GM18951 (cell line): Measurements from ENCODE around the gene LGI4.

Source experiments
- POLR2A ChIP-seq: IDR thresholded peaks from 4 replicates; pipeline ENCODE4 v1.6.1; 2011; ENCODE audit warnings: mild to moderate bottlenecking; ENCODE audit not compliant: insufficient read length, insufficient read depth; ENCODE audit errors: extremely low read depth
- in situ Hi-C: fragments of 300-500 bp; cut with MboI; formaldehyde crosslinking; loops from one replicate; pipeline ENCODE4 v1.12.0; 2022; ENCODE audit warnings: low sequenced_read_pairs, mixed read lengths, inconsistent platforms; ENCODE audit not compliant: unreplicated experiment

LGI4 gene

DNA sequence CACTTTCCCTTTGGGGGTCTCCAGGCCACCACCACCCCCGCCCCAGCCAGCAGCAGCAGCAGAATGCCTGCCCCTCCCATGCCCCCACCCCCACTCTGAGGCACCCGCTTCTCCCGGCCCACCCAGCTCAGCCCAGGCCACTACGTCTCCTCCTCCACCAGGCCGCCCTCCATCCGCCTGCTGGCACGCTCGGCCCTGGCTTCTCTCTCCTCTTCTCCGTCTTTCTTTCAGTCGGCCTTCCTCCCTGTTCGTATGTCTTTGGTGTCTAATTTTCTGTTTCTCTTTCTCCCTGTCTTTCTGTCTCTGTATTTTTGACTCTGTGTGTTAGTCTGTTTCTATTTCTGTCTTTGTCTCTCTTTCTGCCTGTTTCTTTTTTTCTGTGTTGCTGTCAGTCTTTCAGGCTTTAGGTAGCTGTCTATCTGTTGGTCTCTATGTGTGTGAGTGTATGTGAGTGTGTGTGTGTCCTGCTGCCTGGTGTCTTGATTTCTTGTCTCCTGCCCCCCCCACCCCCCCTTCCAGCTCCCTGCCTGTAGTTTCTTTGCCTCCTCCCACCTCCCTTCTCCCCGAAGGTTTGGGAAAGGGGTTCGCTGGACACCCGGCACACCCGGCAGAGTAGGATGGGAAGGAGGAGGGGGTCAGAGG, at the start of gene LGI4:
LGI4 (minus strand) TSS at position 459 of the 642 bp plus-strand sequence; CDS start at position 80, 379 bp downstream.
- TF ChIP-seq POLR2A: no peak
- in situ Hi-C loops: no loop called here

DNA sequence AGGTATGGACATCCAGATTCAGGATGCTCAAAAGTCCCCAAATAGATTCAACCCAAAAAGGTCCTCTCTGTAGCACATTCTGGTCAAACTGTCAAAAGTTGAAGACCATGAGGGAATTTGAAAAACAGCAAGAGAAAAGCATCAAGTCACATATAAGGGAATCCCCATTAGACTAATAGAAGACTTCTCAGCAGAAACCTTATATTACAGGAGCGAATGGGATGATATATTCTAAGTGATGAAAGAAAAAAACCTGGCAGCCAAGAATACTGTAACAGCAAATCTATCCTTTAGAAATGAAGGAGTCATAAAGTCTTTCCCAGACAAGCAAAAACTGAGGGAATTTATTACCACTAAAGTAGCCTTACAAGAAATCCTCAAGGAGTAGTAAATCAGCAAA, 49.4 kb upstream of the LGI4 start:
- no peak for TF ChIP-seq POLR2A

GRCh38 chr19:35181387-35181786, 46.5 kb upstream of the LGI4 start:
- TF ChIP-seq POLR2A: no peak
- in situ Hi-C loops: no loop called here

More for the DNA sequence above, 49.4 kb upstream of the LGI4 start:
- in situ Hi-C loops: no loop called here

GRCh38 chr19:35179830-35180229, 45.0 kb upstream of the LGI4 start:
- in situ Hi-C loops: no loop called here
- no peak for TF ChIP-seq POLR2A

- TF ChIP-seq POLR2A: no peak
- in situ Hi-C loops: no loop called here
Measured at GRCh38 chr19:35178701-35179100, 43.8 kb upstream of the LGI4 start.

- in situ Hi-C loops: no loop called here
- TF ChIP-seq POLR2A: no peak
Measured at GRCh38 chr19:35177377-35178274, 42.8 kb upstream of the LGI4 start.

GRCh38 chr19:35176181-35176570, 41.3 kb upstream of the LGI4 start:
- no peak for TF ChIP-seq POLR2A
- in situ Hi-C loops: no loop called here

DNA sequence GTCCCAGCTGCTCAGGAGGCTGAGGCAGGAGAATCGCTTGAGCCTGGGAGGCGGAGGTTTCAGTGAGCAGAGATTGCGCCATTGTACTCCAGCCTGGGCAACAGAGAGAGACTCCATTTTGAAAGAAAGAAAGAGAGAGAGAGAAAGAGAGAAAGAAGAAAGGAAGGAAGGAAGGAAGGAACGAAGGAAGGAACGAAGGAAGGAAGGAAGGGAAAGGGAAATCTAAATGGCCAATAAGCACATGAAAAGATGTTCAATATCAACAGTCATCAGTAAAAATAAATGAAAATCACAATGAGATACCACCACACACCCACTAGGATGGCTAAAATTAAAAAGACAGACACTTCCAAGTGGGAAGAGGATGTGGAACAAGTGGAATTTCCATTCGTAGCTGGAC, 39.4 kb upstream of the LGI4 start:
- TF ChIP-seq POLR2A: no peak
- in situ Hi-C loops: no loop called here

DNA sequence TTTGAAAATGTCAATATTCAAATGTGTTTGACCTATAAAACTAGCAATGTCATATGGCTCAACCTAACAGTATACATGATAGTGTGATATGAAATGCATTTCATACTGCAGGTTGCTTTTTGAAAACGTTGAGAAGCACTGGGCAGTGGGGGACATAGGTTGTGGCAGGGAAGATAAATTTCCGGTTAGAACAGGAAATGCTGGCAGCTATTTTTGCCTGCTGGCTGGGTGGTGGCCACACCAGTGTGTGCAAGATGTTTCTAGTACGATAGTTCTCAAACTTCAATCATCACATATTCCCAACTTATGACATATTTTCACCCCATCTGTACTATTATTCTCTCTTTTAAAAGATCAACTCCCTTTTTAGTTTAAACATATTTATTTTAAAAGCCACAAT, 36.9 kb upstream of the LGI4 start:
- in situ Hi-C loops: no loop called here
- TF ChIP-seq POLR2A: no peak

DNA sequence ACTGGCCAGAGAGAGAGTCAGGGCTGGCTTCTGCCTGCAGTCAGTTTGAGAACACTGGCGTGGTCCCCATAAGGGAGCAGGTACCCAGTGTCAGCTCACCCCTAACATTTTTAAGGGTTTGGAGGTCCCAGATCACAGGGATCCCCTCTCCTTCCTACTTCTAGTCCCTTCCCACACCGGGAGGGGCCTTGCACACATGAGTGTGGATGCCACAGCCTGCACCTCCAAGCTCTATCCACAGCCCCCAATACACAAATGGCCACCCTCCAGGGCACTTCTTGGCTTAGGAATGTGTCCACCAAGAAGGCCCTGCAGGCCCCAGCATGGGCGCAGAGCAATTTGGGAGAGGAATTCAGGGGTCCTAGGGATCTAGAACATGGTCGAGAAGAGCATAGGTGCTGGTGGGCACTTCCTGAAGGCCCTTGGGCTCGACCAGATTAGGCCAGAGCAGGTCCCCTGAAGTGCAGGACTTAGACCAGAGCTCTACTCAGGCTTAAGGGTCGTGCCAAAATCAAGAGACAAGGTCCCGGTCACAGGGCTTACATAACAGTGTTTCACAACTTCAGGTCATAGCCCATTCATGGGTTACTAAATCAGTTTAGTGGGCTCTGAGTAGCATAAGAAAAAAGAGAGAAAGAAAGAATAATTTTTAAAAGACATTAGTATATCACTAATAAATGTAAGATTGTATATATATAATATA, 35.7 kb upstream of the LGI4 start:
- in situ Hi-C loops: no loop called here
- no peak for TF ChIP-seq POLR2A

GRCh38 chr19:35169221-35169995, 34.5 kb upstream of the LGI4 start:
- no peak for TF ChIP-seq POLR2A
- in situ Hi-C loops: no loop called here

DNA sequence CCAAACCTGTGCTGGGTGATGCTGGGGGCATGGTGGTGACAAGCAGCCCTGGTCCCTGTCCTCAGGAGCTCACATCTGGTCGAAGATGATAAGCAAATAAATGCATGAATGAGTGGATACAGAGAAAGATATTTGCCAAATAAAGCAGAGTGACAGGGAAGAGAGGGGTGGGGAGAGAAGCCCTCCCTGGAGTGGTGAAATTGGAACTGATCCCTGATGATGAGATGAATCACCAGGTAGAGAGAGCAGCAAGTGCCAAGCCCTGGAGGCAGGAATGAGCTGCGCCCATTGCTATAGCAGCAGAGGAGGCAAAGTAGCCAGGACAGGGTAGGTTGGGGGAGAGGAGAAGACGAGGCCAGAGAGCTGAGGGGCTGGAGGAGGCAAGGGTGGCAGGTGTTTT, 33.3 kb upstream of the LGI4 start:
- no peak for TF ChIP-seq POLR2A
- in situ Hi-C loops: no loop called here

DNA sequence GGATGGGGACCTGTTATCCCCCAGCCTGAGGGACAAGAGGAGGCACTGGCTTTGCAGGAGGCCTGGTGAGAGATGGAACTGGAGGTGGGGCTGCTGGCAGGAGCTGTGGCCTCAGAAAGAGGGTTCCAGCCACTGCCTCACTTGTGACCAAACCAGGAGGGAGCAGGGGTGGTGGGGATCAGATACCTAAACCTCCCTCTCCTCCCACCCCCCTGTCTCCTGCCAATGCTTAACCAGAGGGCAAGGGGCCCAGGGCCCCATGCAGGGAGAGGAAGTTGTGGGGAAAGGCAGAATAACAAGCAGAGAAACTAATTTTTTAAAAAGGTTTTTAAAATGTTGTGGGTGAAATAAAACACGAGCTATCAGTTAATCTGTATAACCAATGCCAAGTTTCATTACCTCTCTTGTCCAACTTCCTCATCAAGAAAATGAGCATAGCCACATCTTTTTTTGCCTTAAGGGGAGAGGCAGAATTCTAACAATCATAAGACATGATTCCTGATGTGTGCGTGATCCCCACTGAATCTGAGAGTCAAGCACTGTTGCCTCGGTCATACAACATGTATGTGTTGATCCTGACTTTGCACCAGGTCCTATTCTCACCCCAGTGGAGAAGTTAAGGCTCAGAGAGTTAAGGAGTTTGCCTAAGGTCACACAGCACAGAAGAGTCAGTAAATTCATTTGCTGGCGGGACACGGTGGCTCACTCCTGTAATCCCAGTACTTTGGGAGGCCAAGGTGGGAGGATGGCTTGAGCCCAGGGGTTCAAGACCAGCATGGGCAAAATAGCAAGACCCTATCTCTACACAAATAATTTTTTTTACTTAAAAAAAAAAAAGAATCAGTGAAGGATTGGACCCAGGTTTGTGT, 32.6 kb upstream of the LGI4 start:
- in situ Hi-C loops: no loop called here
- TF ChIP-seq POLR2A: no peak
